Endothelial cell of hepatic sinusoid (primary cell): ENCODE measurements around the gene LAG3.

Experiments used
- in situ Hi-C: cut with HindIII; loops from 2 replicates; pipeline ENCODE4 v1.10.0; 2017; ENCODE audit warnings: low sequenced_read_pairs

The LAG3 gene

GRCh38 chr12:6771091-6771495 is 1.2 kb upstream of the LAG3 start:
- in situ Hi-C loops, result no loop called here

GRCh38 chr12:6771509-6772330 is 600 bp upstream of the LAG3 start:
- in situ Hi-C loops, result no loop called here

GRCh38 chr12:6772726-6773589 is 638 bp downstream of the LAG3 start:
- in situ Hi-C loops, result no loop called here

- in situ Hi-C loops, result no loop called here
Observed at GRCh38 chr12:6773590-6774351, 1.5 kb downstream of the LAG3 start.

- in situ Hi-C loops, result no loop called here
Observed at GRCh38 chr12:6774499-6775062, 2.3 kb downstream of the LAG3 start.

GRCh38 chr12:6775185-6776174 is 3.2 kb downstream of the LAG3 start:
- in situ Hi-C loops, result no loop called here

- in situ Hi-C loops, result no loop called here
Observed at GRCh38 chr12:6777386-6777785, 5.1 kb downstream of the LAG3 start.

- in situ Hi-C loops, result no loop called here
Observed at GRCh38 chr12:6778217-6778573, 5.9 kb downstream of the LAG3 start.

GRCh38 chr12:6778574-6779550 is 6.5 kb downstream of the LAG3 start:
- in situ Hi-C loops, result no loop called here

- in situ Hi-C loops, result no loop called here
Observed at GRCh38 chr12:6779708-6780432, 7.5 kb downstream of the LAG3 start.

GRCh38 chr12:6780573-6780972 is 8.3 kb downstream of the LAG3 start:
- in situ Hi-C loops, result no loop called here

GRCh38 chr12:6782119-6782518 is 9.8 kb downstream of the LAG3 start:
- in situ Hi-C loops, result no loop called here

- in situ Hi-C loops, result no loop called here
Observed at GRCh38 chr12:6782850-6783566, 10.7 kb downstream of the LAG3 start.

GRCh38 chr12:6783828-6784227 is 11.5 kb downstream of the LAG3 start:
- in situ Hi-C loops, result no loop called here

- in situ Hi-C loops, result no loop called here
Observed at GRCh38 chr12:6784296-6784695, 12.0 kb downstream of the LAG3 start.

GRCh38 chr12:6784761-6785160 is 12.4 kb downstream of the LAG3 start:
- in situ Hi-C loops, result no loop called here

- in situ Hi-C loops, result no loop called here
Observed at GRCh38 chr12:6786416-6787094, 14.2 kb downstream of the LAG3 start.
